Bronchial epithelial cell (primary cell): ENCODE measurements around the gene MDM2. TPM values are rescaled to one million over a fixed set of nuclear protein-coding genes. Genes with fewer than 3 reads are reported as not detected.

ENCODE experiments used
- DNase-seq: peaks from one replicate; pipeline ENCODE4 v3.0.0-alpha.2; 2010; ENCODE audit warnings: low read depth
- FAIRE-seq: peaks from 2 replicates; lab custom pipeline; 2011; peaks lifted over from hg19 to GRCh38; lab: Jason Lieb, UNC
- H3K27me3 ChIP-seq: 2 replicates; pipeline ENCODE4 v1.5.1; 2011; ENCODE audit warnings: low read length; ENCODE audit not compliant: control insufficient read depth, insufficient read depth
- H3K36me3 ChIP-seq: 2 replicates; pipeline ENCODE4 v1.5.1; 2011; ENCODE audit warnings: low read length; ENCODE audit not compliant: control insufficient read depth, insufficient read depth
- H3K4me3 ChIP-seq: 2 replicates; pipeline ENCODE4 v1.5.1; 2011; ENCODE audit warnings: mild to moderate bottlenecking, low read depth, low read length, control low read depth
- CTCF ChIP-seq: IDR thresholded peaks from 2 replicates; pipeline ENCODE4 v1.5.1; 2011; ENCODE audit warnings: mild to moderate bottlenecking, moderate library complexity, low read length, control low read depth, inconsistent platforms; ENCODE audit not compliant: insufficient read depth, severe bottlenecking
- total RNA-seq: library from RNA; depleted of rRNA; stranded (reverse); fragments of >200 nt; gene quantifications from 2 replicates; pipeline ENCODE4 v1.2.1, GENCODE V29; 2014

Gene MDM2
- total RNA-seq, 1 donor from 2014 or later: 116 TPM

- Histone ChIP-seq H3K4me3 (no peak overlapping the region), H3K27me3 (no peaks in the 10 kb centered on the region), H3K36me3 (no peaks in the 10 kb centered on the region)
- DNase-seq (no peak), FAIRE-seq (no peak)
- no peak for TF ChIP-seq CTCF
These were observed 28.7 kb upstream of the MDM2 start for GRCh38 chr12:68779280-68779679.

GRCh38 chr12:68780731-68781130, 27.2 kb upstream of the MDM2 start:
- H3K4me3 ChIP-seq: no peak overlapping the region
- DNase-seq (peak; percentile 28), FAIRE-seq (no peak)
- H3K36me3 ChIP-seq: no peaks in the 10 kb centered on the region
- TF ChIP-seq CTCF: no peak
- no peaks in the 10 kb centered on the region for H3K27me3 ChIP-seq

- Histone ChIP-seq H3K27me3 (no peaks in the 10 kb centered on the region), H3K36me3 (no peaks in the 10 kb centered on the region), H3K4me3 (no peak overlapping the region)
- FAIRE-seq: no peak
- TF ChIP-seq CTCF: no peak
- no peak for DNase-seq
These were observed 26.2 kb upstream of the MDM2 start for GRCh38 chr12:68781728-68782127.

- DNase-seq (no peak), FAIRE-seq (no peak)
- no peak overlapping the region for H3K4me3 ChIP-seq
- no peaks in the 10 kb centered on the region for H3K36me3 ChIP-seq
- no peak for TF ChIP-seq CTCF
- no peaks in the 10 kb centered on the region for H3K27me3 ChIP-seq
These were observed 24.0 kb upstream of the MDM2 start for GRCh38 chr12:68784015-68784414.

GRCh38 chr12:68785358-68785757, 22.6 kb upstream of the MDM2 start:
- Histone ChIP-seq H3K36me3 (no peaks in the 10 kb centered on the region), H3K4me3 (no peak overlapping the region), H3K27me3 (no peaks in the 10 kb centered on the region)
- FAIRE-seq (no peak), DNase-seq (peak; percentile 83)
- no peak for TF ChIP-seq CTCF

- no peak for DNase-seq
- TF ChIP-seq CTCF: no peak
- Histone ChIP-seq H3K4me3 (no peak overlapping the region), H3K27me3 (no peaks in the 10 kb centered on the region), H3K36me3 (no peaks in the 10 kb centered on the region)
- no peak for FAIRE-seq
These were observed 22.2 kb upstream of the MDM2 start for GRCh38 chr12:68785823-68786222.
